Activated CD4-positive, alpha-beta T cell treated with anti-CD3 and anti-CD28 coated beads for 1 hour (primary cell): ENCODE data around the gene SLC7A6.
A peak's percentile ranks its signal among the peaks of the same experiment; 100 is the strongest.
"Not testable (repeated sequence)": the region's sequence is repeated elsewhere in the genome, so short reads cannot be mapped to it uniquely, and the experiment has no call there.

Experiments
- DNase-seq: peaks from one replicate; pipeline ENCODE4 v3.0.0-alpha.2; 2020

Gene SLC7A6

GRCh38 chr16:68284847-68285246 is 20.5 kb downstream of the SLC7A6 start:
- DNase-seq: no peak

GRCh38 chr16:68285683-68286082 is 21.4 kb downstream of the SLC7A6 start:
- no peak for DNase-seq

- DNase-seq: no peak
Measured at GRCh38 chr16:68286153-68287074, 22.1 kb downstream of the SLC7A6 start.

- DNase-seq: no peak
Measured at GRCh38 chr16:68287276-68288251, 23.2 kb downstream of the SLC7A6 start.

DNA sequence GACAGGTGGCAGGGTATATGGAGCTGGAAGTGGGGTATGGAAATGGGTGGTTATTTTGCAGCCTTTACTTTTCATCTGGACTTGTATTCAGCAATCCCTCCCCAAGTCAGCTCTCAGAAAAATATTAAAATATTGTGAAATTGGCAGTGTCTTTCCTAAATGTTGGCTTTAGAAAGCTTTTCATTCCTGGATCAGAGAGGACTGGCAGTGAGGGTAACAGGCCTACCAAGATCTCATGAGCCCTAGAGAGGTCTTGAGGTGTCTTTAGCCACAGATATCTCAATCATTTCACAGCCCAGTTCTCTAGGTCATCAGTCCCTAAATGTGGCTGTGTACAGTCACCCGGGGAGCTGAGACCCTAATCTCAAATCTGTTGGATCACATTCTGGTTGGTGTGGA is 23.9 kb downstream of the SLC7A6 start:
- DNase-seq: no peak

DNA sequence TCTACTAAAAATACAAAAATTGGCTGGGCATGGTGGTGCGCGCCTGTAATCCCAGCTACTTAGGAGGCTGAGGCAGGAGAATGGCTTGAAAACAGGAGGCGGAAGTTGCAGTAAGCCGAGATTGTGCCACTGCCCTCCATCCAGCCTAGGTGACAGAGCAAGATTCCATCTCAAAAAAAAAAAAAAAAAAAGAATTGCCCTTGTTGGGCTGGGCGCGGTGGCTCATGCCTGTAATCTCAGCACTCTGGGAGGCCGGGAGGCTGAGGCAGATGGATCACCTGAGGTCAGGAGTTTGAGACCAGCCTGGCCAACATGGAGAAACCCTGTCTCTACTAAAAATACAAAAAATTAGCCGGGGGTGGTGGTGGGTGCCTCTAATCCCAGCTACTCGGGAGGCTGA is 24.5 kb downstream of the SLC7A6 start:
- not testable (repeated sequence) for DNase-seq

DNA sequence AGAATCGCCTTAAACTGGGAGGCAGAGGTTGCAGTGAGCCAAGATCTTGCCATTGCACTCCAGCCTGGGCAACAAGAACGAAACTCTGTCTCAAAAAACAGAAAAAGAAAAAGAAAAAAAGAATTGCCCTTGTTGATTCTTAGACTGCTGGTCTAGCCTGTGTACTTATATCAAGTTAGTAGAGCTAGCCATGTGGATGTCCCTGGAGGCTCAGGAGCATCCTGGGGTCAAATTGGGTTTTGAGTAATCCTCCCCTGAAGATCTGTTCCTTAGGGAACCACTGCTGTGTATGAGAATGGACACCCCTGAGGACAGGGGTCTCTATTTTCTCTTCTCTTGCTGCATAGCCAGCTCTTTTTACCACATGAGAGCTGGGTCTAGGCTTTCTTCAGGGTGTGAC is 24.9 kb downstream of the SLC7A6 start:
- no peak for DNase-seq

DNA sequence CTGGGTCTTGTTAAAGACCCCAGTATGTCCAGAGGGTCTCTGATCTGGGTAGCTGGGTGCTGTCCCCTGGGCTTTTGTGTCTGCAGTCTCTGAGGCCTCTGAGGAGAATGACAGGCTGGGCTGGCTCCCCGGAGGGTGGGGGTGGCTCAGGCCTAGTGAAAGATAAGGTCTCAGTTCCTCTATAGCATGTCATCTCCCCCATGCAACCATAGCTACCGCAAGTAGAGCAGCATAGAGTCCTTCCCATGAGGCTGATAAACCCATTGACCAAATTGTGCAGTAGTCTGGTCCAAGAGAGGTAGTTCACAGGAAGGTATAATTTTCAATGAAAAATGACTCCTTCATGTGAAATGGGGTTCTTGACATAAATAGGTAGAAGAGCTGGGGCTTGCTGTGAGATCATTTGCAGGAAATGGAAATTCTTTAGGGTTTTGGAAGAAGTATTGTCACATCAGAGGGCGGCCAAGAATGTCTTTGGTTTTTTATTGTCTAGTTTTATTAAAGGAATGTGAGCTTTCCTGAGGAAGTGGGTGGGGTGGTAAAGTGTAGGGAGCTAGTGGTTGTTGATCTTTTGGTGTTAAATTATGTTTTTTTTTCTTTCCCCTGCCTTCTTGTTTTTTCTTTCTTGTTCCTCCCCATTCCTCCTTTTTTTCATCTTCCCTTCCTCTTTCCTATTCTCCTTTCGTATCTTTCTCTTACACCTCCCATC is 25.4 kb downstream of the SLC7A6 start:
- peak; percentile 30 for DNase-seq

GRCh38 chr16:68290450-68290849 is 26.1 kb downstream of the SLC7A6 start:
- DNase-seq: no peak

- no peak for DNase-seq
Measured at GRCh38 chr16:68291227-68291626, 26.9 kb downstream of the SLC7A6 start.

DNA sequence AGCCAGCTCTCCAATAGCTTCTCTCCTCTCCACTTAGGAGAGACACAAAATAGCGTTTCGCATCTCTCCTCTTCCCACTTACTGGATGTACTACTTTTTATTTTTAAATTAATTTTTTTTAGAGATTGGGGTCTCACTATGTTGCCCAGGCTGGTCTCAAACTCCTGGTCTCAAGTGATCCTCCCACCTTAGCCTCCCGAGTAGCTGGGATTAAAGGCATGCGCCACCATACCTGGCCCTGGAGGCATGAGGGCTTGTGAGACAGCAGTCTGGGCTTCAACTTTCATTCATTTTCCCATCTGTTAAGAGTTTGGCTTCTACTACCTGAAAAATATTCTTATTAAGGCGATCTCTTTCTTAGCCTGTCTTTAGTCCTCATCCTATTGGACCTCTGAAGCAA is 28.1 kb downstream of the SLC7A6 start:
- no peak for DNase-seq

DNA sequence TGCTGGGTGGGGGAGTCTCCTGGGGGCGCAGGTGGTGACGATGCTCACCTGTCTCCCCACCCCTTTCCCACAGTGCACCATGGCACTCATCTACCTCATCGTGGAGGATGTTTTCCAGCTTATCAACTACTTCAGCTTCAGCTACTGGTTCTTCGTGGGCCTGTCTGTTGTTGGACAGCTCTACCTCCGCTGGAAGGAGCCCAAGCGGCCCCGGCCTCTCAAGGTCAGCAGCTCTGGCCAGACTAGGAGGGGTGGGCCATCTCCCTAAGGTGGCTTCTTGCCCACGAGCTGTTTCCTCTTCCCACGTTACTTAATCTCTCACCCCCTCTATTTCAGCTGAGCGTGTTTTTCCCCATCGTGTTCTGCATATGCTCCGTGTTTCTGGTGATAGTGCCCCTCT is 32.0 kb downstream of the SLC7A6 start:
- DNase-seq: no peak

GRCh38 chr16:68296693-68297092 is 32.4 kb downstream of the SLC7A6 start:
- DNase-seq: no peak

- no peak for DNase-seq
Measured at GRCh38 chr16:68297908-68298307, 33.6 kb downstream of the SLC7A6 start.

- DNase-seq: no peak
Measured at GRCh38 chr16:68298312-68298711, 34.0 kb downstream of the SLC7A6 start.

DNA sequence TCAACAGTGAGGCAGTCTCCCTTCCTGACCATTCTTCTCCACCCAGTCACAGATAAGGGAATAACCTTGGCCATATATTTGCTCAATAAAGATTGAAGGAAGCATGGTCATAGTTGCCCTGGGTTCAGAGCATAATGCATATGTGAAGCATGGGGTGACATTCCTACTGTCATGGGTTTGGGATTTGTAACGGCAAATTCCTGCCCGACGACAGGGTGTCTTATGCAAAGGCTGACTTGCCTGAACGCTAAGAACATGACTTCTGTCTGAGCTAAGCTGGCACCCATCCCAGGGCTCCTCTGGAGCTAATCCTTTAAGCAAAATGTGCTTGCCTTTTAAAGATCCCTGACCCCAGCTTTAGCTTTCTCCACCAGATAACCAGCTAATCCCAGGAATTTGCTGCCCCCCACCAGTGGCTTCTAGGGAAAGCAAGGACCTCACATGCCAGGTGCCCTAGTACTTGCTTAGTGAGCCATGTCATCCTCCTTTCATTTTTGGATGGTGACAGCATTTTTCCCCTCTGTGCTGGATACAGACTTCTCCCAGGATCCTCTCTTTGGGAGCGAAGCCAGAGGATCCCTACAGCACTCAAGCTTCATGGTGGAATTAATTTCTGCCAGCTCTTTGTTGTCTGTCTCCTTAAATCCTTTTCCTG is 34.7 kb downstream of the SLC7A6 start:
- DNase-seq: no peak

- no peak for DNase-seq
Measured at GRCh38 chr16:68299571-68300453, 35.5 kb downstream of the SLC7A6 start.

DNA sequence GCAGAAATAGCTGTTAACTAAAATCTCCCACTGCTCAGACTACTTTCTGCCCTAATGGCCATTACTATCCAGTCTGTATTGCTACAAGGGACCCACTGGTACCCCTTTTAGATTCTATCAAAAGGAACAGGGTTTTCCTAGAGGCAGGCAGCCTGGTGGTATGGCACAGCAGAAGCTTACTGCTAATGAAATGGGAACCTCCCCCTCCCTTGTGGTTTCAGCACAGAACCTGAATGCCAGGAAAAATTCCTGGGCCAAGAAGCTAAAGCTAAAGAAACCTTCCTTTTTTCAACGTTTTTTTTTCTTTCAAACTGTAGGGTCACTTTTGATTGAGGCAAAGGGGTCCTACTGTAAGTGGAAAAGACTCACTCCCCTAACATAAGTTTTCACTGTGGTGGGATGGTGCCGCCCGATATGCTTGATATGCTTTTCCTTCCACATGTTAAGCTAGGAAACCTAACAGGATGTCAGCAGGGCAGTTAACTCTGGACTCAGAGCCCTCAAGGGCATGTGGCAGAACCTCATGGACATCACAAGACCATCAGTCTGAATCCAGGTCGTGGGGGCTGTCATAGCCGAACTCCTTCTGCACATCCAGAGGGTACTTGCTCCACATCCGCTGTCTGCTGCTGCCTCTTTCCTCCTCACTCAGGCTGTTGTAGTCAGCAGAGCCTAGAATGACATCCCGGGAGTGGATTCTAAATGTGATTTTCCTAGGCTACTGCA is 36.6 kb downstream of the SLC7A6 start:
- no peak for DNase-seq

DNA sequence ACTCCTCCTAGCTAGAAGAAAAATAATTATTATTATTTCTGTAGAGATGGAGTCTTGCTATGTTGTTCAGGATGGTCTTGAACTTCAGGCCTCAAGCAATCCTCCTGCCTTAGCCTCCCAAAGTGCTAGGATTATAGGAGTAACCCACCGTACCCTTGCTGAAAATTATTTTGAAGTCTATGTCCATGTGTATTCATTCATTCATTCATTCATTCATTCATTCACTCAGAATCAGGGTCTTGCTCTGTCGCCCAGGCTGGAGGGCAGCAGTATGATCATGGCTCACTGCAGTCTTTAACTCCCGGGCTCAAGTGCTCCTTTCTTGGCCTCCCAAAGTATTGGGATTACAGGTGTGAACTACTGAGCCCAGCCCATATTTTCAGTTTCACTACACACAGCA is 42.3 kb downstream of the SLC7A6 start:
- no peak for DNase-seq

GRCh38 chr16:68309799-68310198 is 45.5 kb downstream of the SLC7A6 start:
- DNase-seq: no peak

GRCh38 chr16:68310437-68310773 is 46.1 kb downstream of the SLC7A6 start:
- DNase-seq: no peak
